Measurements from ENCODE around the gene DNAJC21. TPM values are rescaled to one million over a fixed set of nuclear protein-coding genes. Genes with fewer than 3 reads are reported as not detected.
"Not testable (repeated sequence)": the region's sequence is repeated elsewhere in the genome, so short reads cannot be mapped to it uniquely, and the experiment has no call there.

Gene DNAJC21
- total RNA-seq, 2 experiments from 2014 or later, result 47.9 to 50.4 TPM

- Mint-ChIP-seq H3K4me1 (ENCODE audit: low read depth) (peaks cover 35% of the 10 kb centered on the region), H3K9me3 (no peaks in the 10 kb centered on the region), H3K27me3 (no peaks in the 10 kb centered on the region), H3K36me3 (ENCODE audit: low read depth) (peaks cover 36% of the 10 kb centered on the region), H3K27ac (no peak overlapping the region), H3K4me3 (no peak overlapping the region)
- ATAC-seq (ENCODE audit: poor library complexity) (no peak), DNase-seq (no peak)
- POLR2A ChIA-PET, result interaction anchor here (1.7 to 4.2 kb wide), 4 partner anchors 10 to 908 kb away, joined by 4 to 217 read pairs (median 16); partner anchors contain the start of genes AMACR, DNAJC21 and TTC23L
- CTCF ChIA-PET, result interaction anchor here (1.8 to 2.8 kb wide), 2 partner anchors 13 to 78 kb away, joined by 4 to 16 read pairs; partner anchors contain the start of genes DNAJC21 and TTC23L
- intact Hi-C loops (cut with DNase I, micrococcal nuclease), result loop anchor here (5.0 to 10.0 kb wide), 3 partner anchors 672 to 1958 kb away; partner anchors contain the start of genes NIPBL (in 2 of the 2) and AMACR (in 1 of the 2)
- peaks cover 27% of the 10 kb centered on the region for H3K4me1 ChIP-seq (ENCODE audit: insufficient read depth, low read length)
- H3K27ac ChIP-seq (ENCODE audit: low read depth in 1 of 2, low read length in 2 of 2), result peak overlapping the region in 1 of 2 donors; percentile 84
- peak overlapping the region; percentile 91 for H3K4me3 ChIP-seq (ENCODE audit: low read length)
- peaks cover 32% of the 10 kb centered on the region for H3K36me3 ChIP-seq (ENCODE audit: insufficient read depth, low read length)
- H3K27me3 ChIP-seq (ENCODE audit: control insufficient read depth in 1 of 2, insufficient read depth in 2 of 2, low read length in 2 of 2), result no peaks in the 10 kb centered on the region
- TF ChIP-seq, protein P1, sequence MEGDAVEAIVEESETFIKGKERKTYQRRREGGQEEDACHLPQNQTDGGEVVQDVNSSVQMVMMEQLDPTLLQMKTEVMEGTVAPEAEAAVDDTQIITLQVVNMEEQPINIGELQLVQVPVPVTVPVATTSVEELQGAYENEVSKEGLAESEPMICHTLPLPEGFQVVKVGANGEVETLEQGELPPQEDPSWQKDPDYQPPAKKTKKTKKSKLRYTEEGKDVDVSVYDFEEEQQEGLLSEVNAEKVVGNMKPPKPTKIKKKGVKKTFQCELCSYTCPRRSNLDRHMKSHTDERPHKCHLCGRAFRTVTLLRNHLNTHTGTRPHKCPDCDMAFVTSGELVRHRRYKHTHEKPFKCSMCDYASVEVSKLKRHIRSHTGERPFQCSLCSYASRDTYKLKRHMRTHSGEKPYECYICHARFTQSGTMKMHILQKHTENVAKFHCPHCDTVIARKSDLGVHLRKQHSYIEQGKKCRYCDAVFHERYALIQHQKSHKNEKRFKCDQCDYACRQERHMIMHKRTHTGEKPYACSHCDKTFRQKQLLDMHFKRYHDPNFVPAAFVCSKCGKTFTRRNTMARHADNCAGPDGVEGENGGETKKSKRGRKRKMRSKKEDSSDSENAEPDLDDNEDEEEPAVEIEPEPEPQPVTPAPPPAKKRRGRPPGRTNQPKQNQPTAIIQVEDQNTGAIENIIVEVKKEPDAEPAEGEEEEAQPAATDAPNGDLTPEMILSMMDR (IDR thresholded peaks at IDR 0.05), result no peak
- H3K9me3 ChIP-seq (ENCODE audit: control insufficient read depth in 1 of 2, insufficient read depth in 1 of 2, low read length in 2 of 2), result no peaks in the 10 kb centered on the region
Measured at GRCh38 chr5:34916518-34916917, 12.8 kb upstream of the DNAJC21 start.

DNA sequence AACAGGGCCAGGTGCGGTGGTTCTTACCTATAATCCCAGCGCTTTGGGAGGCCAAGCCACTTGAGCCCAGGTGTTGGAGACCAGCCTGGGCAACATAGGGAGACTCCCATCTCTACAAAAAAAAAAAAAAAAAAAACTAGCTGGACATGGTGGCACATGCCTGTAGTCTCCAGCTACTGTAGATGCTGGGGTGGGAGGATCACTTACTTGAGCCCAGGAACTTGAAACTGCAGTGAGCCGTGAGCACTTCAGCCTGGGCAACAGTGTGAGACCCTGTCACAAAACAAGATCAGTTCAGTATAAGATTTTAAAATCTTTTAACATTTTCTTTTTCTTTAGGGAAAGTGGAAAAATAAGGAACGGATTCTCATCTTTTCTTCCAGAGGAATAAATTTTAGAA is 11.3 kb upstream of the DNAJC21 start:
- Mint-ChIP-seq H3K27ac (peak overlapping the region; percentile 1), H3K9me3 (no peaks in the 10 kb centered on the region), H3K4me1 (ENCODE audit: low read depth) (peaks cover 35% of the 10 kb centered on the region), H3K27me3 (no peaks in the 10 kb centered on the region), H3K36me3 (ENCODE audit: low read depth) (peaks cover 42% of the 10 kb centered on the region), H3K4me3 (peak overlapping the region; percentile 20)
- Histone ChIP-seq H3K27ac (ENCODE audit: low read depth in 1 of 2, low read length in 2 of 2) (no peak overlapping the region), H3K9me3 (ENCODE audit: control insufficient read depth in 1 of 2, insufficient read depth in 1 of 2, low read length in 2 of 2) (no peaks in the 10 kb centered on the region), H3K27me3 (ENCODE audit: control insufficient read depth in 1 of 2, insufficient read depth in 2 of 2, low read length in 2 of 2) (no peaks in the 10 kb centered on the region), H3K4me3 (ENCODE audit: low read length) (no peak overlapping the region), H3K36me3 (ENCODE audit: insufficient read depth, low read length) (peaks cover 38% of the 10 kb centered on the region), H3K4me1 (ENCODE audit: insufficient read depth, low read length) (peaks cover 27% of the 10 kb centered on the region)
- TF ChIP-seq, protein P1 (IDR thresholded peaks at IDR 0.05), result no peak
- DNase-seq (no peak), ATAC-seq (ENCODE audit: poor library complexity) (no peak)
- CTCF ChIA-PET, result no interaction called here
- POLR2A ChIA-PET, result interaction anchor here (4.2 kb wide), 1 partner anchor 11 kb away, joined by 217 read pairs; the partner anchor contains the start of gene DNAJC21
- intact Hi-C loops (cut with DNase I, micrococcal nuclease), result loop anchor here (1.0 to 10.0 kb wide), 4 partner anchors 10 to 1957 kb away; partner anchors contain the start of genes NIPBL (in 2 of the 2) and AMACR (in 1 of the 2)

DNA sequence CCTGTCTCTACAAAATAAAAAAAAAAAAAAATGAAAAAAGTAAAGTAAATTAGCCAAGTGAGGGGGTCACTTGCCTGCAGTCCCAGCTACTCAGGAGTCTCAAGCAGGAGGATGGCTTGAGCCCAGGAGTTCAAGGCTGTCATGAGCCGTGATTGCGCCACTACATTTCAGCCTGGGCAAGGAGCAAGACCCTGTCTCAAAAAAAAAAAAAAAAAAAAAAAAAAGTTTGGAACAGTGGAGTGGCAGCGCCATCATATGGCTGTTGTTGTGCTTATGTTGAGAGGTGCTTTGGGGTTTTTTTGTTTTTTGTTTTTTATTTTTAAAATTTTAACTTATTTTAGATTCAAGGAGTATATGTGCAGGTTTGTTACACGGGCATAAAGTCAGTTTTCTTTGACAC is 10.3 kb upstream of the DNAJC21 start:
- Histone ChIP-seq H3K27ac (ENCODE audit: low read depth in 1 of 2, low read length in 2 of 2) (no peak overlapping the region), H3K4me3 (ENCODE audit: low read length) (no peak overlapping the region), H3K27me3 (ENCODE audit: control insufficient read depth in 1 of 2, insufficient read depth in 2 of 2, low read length in 2 of 2) (no peaks in the 10 kb centered on the region), H3K4me1 (ENCODE audit: insufficient read depth, low read length) (peaks cover 24% of the 10 kb centered on the region), H3K36me3 (ENCODE audit: insufficient read depth, low read length) (peaks cover 48% of the 10 kb centered on the region), H3K9me3 (ENCODE audit: control insufficient read depth in 1 of 2, insufficient read depth in 1 of 2, low read length in 2 of 2) (no peaks in the 10 kb centered on the region)
- intact Hi-C loops (cut with DNase I, micrococcal nuclease), result loop anchor here (5.0 to 10.0 kb wide), 3 partner anchors 674 to 1956 kb away; partner anchors contain the start of genes NIPBL (in 2 of the 2) and AMACR (in 1 of the 2)
- DNase-seq, result peak in 2 of 14 experiments; percentile 11 to 26
- ChIA-PET CTCF (interaction anchor here (0.7 kb wide), 1 partner anchor 85 kb away, joined by 3 read pairs; no protein-coding TSS in a partner anchor), POLR2A (interaction anchor here (1.2 kb wide), 1 partner anchor 10 kb away, joined by 7 read pairs; the partner anchor contains the start of gene DNAJC21)
- no peaks in the 10 kb centered on the region for H3K9me3 Mint-ChIP-seq
- H3K4me1 Mint-ChIP-seq (ENCODE audit: low read depth), result peaks cover 28% of the 10 kb centered on the region
- H3K27ac Mint-ChIP-seq, result no peak overlapping the region
- H3K27me3 Mint-ChIP-seq, result no peaks in the 10 kb centered on the region
- no peak overlapping the region for H3K4me3 Mint-ChIP-seq
- H3K36me3 Mint-ChIP-seq (ENCODE audit: low read depth), result peaks cover 47% of the 10 kb centered on the region
- no peak for ATAC-seq (ENCODE audit: poor library complexity)
- TF ChIP-seq, protein P1 (IDR thresholded peaks at IDR 0.05), result no peak

GRCh38 chr5:34923256-34923655 is 6.1 kb upstream of the DNAJC21 start:
- peaks cover 67% of the 10 kb centered on the region for H3K36me3 Mint-ChIP-seq (ENCODE audit: low read depth)
- ChIA-PET CTCF (interaction anchor here (1.2 kb wide), 1 partner anchor 8 kb away, joined by 6 read pairs; the partner anchor contains the start of genes BRIX1 and RAD1), POLR2A (interaction anchor here (1.6 kb wide), 1 partner anchor 8 kb away, joined by 15 read pairs; the partner anchor contains the start of genes BRIX1 and RAD1)
- ATAC-seq (ENCODE audit: poor library complexity); H3K9me3 ChIP-seq (ENCODE audit: control insufficient read depth in 1 of 2, insufficient read depth in 1 of 2, low read length in 2 of 2); DNase-seq; H3K4me1 Mint-ChIP-seq (ENCODE audit: low read depth); H3K4me3 ChIP-seq (ENCODE audit: low read length); H3K27ac Mint-ChIP-seq; H3K27ac ChIP-seq (ENCODE audit: low read depth in 1 of 2, low read length in 2 of 2); H3K4me3 Mint-ChIP-seq; H3K4me1 ChIP-seq (ENCODE audit: insufficient read depth, low read length); H3K27me3 Mint-ChIP-seq; H3K9me3 Mint-ChIP-seq; H3K27me3 ChIP-seq (ENCODE audit: control insufficient read depth in 1 of 2, insufficient read depth in 2 of 2, low read length in 2 of 2): not testable (repeated sequence)
- H3K36me3 ChIP-seq (ENCODE audit: insufficient read depth, low read length), result peaks cover 75% of the 10 kb centered on the region
- intact Hi-C loops (cut with DNase I, micrococcal nuclease), result loop anchor here in 1 of 2 experiments (10.0 kb wide), 1 partner anchor 1322 kb away; the partner anchor contains the start of gene NADK2

All from CD4-positive, alpha-beta T cell (primary cell).